ENCODE data around the gene CRYBB1. TPM values are rescaled to one million over a fixed set of nuclear protein-coding genes. Genes with fewer than 3 reads are reported as not detected.

Gene CRYBB1
- total RNA-seq, 4 donors from 2014 or later, result not detected

- H3K36me3 ChIP-seq, result no peaks in the 10 kb centered on the region
- 93% methylated on average over 4 of the region's 4 CpGs for WGBS
- H3K4me1 ChIP-seq, result peaks cover 42% of the 10 kb centered on the region
- H3K9me3 ChIP-seq, result no peaks in the 10 kb centered on the region
- no peak overlapping the region for H3K4me3 ChIP-seq
- TF ChIP-seq POLR2A (IDR thresholded peaks at IDR 0.05) (no peak), EP300 (IDR thresholded peaks at IDR 0.05) (no peak), CTCF (IDR thresholded peaks at IDR 0.05) (no peak)
- DNase-seq (ENCODE audit: low spot score in 2 of 2), result no peak
- H3K27ac ChIP-seq, result no peak overlapping the region
- no peaks in the 10 kb centered on the region for H3K27me3 ChIP-seq
Observed at GRCh38 chr22:26587991-26588613, 29.7 kb downstream of the CRYBB1 start.

GRCh38 chr22:26586556-26587325, 31.1 kb downstream of the CRYBB1 start:
- no peaks in the 10 kb centered on the region for H3K9me3 ChIP-seq
- peak overlapping the region; percentile 3 for H3K4me3 ChIP-seq
- 61% methylated on average over 11 of the region's 11 CpGs for WGBS
- peaks cover 8% of the 10 kb centered on the region for H3K36me3 ChIP-seq
- TF ChIP-seq EP300 (IDR thresholded peaks at IDR 0.05) (no peak), POLR2A (IDR thresholded peaks at IDR 0.05) (no peak), POLR2AphosphoS5 (IDR thresholded peaks at IDR 0.05) (no peak), CTCF (IDR thresholded peaks at IDR 0.05) (no peak)
- H3K27ac ChIP-seq, result no peak overlapping the region
- DNase-seq (ENCODE audit: low spot score in 2 of 2), result no peak
- no peaks in the 10 kb centered on the region for H3K27me3 ChIP-seq
- H3K4me1 ChIP-seq, result peaks cover 38% of the 10 kb centered on the region

- no peak for DNase-seq (ENCODE audit: low spot score in 2 of 2)
- H3K27ac ChIP-seq, result no peak overlapping the region
Observed at GRCh38 chr22:26585104-26585790, 32.6 kb downstream of the CRYBB1 start.

GRCh38 chr22:26584010-26584409, 33.8 kb downstream of the CRYBB1 start:
- TF ChIP-seq POLR2AphosphoS5 (IDR thresholded peaks at IDR 0.05) (no peak), CTCF (IDR thresholded peaks at IDR 0.05) (no peak), EP300 (IDR thresholded peaks at IDR 0.05) (no peak), POLR2A (IDR thresholded peaks at IDR 0.05) (no peak)
- 68% methylated on average over 4 of the region's 4 CpGs for WGBS
- Histone ChIP-seq H3K4me1 (peaks cover 34% of the 10 kb centered on the region), H3K4me3 (no peak overlapping the region), H3K9me3 (no peaks in the 10 kb centered on the region), H3K27me3 (no peaks in the 10 kb centered on the region), H3K36me3 (peaks cover 8% of the 10 kb centered on the region), H3K27ac (no peak overlapping the region)
- no peak for DNase-seq (ENCODE audit: low spot score in 2 of 2)

More at GRCh38 chr22:26585104-26585790, 32.6 kb downstream of the CRYBB1 start:
- Histone ChIP-seq H3K4me3 (no peak overlapping the region), H3K9me3 (no peaks in the 10 kb centered on the region), H3K36me3 (peaks cover 8% of the 10 kb centered on the region), H3K27me3 (no peaks in the 10 kb centered on the region), H3K4me1 (peaks cover 30% of the 10 kb centered on the region)
- no peak for TF ChIP-seq EP300 (IDR thresholded peaks at IDR 0.05)
- TF ChIP-seq CTCF (IDR thresholded peaks at IDR 0.05), result no peak
- TF ChIP-seq POLR2AphosphoS5 (IDR thresholded peaks at IDR 0.05), result no peak
- no peak for TF ChIP-seq POLR2A (IDR thresholded peaks at IDR 0.05)
- WGBS, result 44% methylated on average over 6 of the region's 11 CpGs

GRCh38 chr22:26581633-26582168, 36.1 kb downstream of the CRYBB1 start:
- DNase-seq (ENCODE audit: low spot score in 2 of 2), result no peak
- Histone ChIP-seq H3K4me1 (peaks cover 24% of the 10 kb centered on the region), H3K4me3 (no peak overlapping the region), H3K9me3 (no peaks in the 10 kb centered on the region), H3K36me3 (peaks cover 8% of the 10 kb centered on the region), H3K27ac (no peak overlapping the region), H3K27me3 (no peaks in the 10 kb centered on the region)
- TF ChIP-seq POLR2AphosphoS5 (IDR thresholded peaks at IDR 0.05) (no peak), CTCF (IDR thresholded peaks at IDR 0.05) (no peak), POLR2A (IDR thresholded peaks at IDR 0.05) (no peak), EP300 (IDR thresholded peaks at IDR 0.05) (no peak)
- over 99% methylated on average over 8 of the region's 8 CpGs for WGBS
